GM13977 (cell line): Measurements from ENCODE around the gene RHBG.

Experiments used
- DNase-seq: peaks from one replicate; pipeline ENCODE4 v3.0.0; 2012; ENCODE audit warnings: low spot score
- in situ Hi-C: fragments of 300-500 bp; cut with MboI; formaldehyde crosslinking; loops from one replicate; pipeline ENCODE4 v1.12.0; 2022; ENCODE audit warnings: low sequenced_read_pairs, low pct_unique_long_range_greater_than_20kb, mixed read lengths, inconsistent platforms; ENCODE audit not compliant: unreplicated experiment
- TF ChIP-seq, protein P1 (sequence below): IDR thresholded peaks from 2 replicates; pipeline ENCODE4 v1.5.1; 2012; ENCODE audit warnings: mild to moderate bottlenecking, control low read depth; ENCODE audit not compliant: insufficient read depth; ENCODE audit errors: extremely low read depth, missing control alignments

The RHBG gene

DNA sequence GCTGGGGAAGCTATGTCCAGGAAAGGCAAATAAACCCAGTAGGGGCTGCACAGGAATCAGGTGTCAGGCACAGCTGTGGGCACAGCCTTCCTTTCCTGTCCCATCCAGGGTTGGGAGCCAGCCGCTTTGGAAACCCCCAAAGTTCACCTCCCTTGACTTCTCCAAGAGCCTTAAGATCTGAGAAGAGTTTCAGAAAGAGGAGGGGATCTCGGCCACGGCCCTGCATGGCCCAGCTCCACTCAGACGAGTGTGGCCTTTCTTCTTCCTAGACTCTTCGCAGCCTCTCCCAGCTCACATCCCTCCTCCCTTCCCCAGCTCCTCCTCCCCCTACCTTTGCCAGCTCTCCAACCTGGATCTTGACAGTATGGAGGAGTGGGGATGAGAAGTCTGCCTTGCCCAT lies 36.7 kb downstream of the RHBG start:
- TF ChIP-seq, protein P1, sequence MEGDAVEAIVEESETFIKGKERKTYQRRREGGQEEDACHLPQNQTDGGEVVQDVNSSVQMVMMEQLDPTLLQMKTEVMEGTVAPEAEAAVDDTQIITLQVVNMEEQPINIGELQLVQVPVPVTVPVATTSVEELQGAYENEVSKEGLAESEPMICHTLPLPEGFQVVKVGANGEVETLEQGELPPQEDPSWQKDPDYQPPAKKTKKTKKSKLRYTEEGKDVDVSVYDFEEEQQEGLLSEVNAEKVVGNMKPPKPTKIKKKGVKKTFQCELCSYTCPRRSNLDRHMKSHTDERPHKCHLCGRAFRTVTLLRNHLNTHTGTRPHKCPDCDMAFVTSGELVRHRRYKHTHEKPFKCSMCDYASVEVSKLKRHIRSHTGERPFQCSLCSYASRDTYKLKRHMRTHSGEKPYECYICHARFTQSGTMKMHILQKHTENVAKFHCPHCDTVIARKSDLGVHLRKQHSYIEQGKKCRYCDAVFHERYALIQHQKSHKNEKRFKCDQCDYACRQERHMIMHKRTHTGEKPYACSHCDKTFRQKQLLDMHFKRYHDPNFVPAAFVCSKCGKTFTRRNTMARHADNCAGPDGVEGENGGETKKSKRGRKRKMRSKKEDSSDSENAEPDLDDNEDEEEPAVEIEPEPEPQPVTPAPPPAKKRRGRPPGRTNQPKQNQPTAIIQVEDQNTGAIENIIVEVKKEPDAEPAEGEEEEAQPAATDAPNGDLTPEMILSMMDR, result no peak
- no peak for DNase-seq
- in situ Hi-C loops, result no loop called here

- no peak for DNase-seq
- TF ChIP-seq, protein P1, result no peak
- in situ Hi-C loops, result no loop called here
Measured at GRCh38 chr1:156406251-156406650, 37.2 kb downstream of the RHBG start.

- TF ChIP-seq, protein P1, result no peak
- no peak for DNase-seq
- in situ Hi-C loops, result no loop called here
Measured at GRCh38 chr1:156407344-156407743, 38.3 kb downstream of the RHBG start.

DNA sequence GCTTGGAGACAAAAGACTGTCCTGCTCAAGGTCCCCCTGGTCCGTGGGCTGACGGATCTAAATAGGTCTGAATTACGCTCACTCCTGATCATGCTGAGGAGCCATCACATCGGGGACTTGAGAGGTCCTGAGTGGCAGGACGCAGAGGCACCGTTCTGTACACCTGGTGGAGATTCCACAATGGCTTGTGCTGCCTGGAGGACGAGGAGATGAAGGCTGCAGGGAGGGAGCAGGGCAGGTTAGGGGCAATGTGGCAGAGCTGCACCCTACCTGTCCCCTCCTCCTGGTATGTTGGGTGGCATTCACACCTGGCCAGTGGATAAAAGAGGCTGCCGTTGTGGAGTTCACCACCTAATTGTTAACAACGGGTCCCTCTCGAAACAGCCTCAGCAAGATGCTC lies 38.7 kb downstream of the RHBG start:
- in situ Hi-C loops, result no loop called here
- TF ChIP-seq, protein P1, result no peak
- DNase-seq, result no peak

GRCh38 chr1:156409439-156409838 lies 40.4 kb downstream of the RHBG start:
- in situ Hi-C loops, result no loop called here
- TF ChIP-seq, protein P1, result no peak
- no peak for DNase-seq

GRCh38 chr1:156410238-156410637 lies 41.2 kb downstream of the RHBG start:
- TF ChIP-seq, protein P1, result no peak
- DNase-seq, result no peak
- in situ Hi-C loops, result no loop called here

GRCh38 chr1:156410740-156411139 lies 41.7 kb downstream of the RHBG start:
- TF ChIP-seq, protein P1, result no peak
- no peak for DNase-seq
- in situ Hi-C loops, result no loop called here
